Ectodermal cell (in vitro differentiated cells): ENCODE data around the gene HPF1.
A peak's percentile ranks its signal among the peaks of the same experiment; 100 is the strongest.
"Not testable (repeated sequence)": the region's sequence is repeated elsewhere in the genome, so short reads cannot be mapped to it uniquely, and the experiment has no call there.

ENCODE experiments used
- H3K27ac ChIP-seq: 2 replicates; pipeline ENCODE4 v1.7.0; 2013; ENCODE audit warnings: mild to moderate bottlenecking, low read depth, low read length; ENCODE audit not compliant: insufficient read depth, poor library complexity, severe bottlenecking
- H3K27me3 ChIP-seq: 2 replicates; pipeline ENCODE4 v1.7.0; 2013; ENCODE audit warnings: mild to moderate bottlenecking, low read length; ENCODE audit not compliant: insufficient read depth, control insufficient read depth, poor library complexity, severe bottlenecking
- H3K36me3 ChIP-seq: one replicate; pipeline ENCODE4 v1.7.0; 2013; ENCODE audit warnings: low read length; ENCODE audit not compliant: control insufficient read depth, insufficient read depth
- H3K4me1 ChIP-seq: one replicate; pipeline ENCODE4 v1.7.0; 2013; ENCODE audit warnings: low read length; ENCODE audit not compliant: control insufficient read depth, insufficient read depth
- H3K4me3 ChIP-seq: 2 replicates; pipeline ENCODE4 v1.7.0; 2013; ENCODE audit warnings: low read depth, low read length, control low read depth; ENCODE audit not compliant: insufficient read depth
- H3K9me3 ChIP-seq: 2 replicates; pipeline ENCODE4 v1.7.0; 2013; ENCODE audit warnings: mild to moderate bottlenecking, low read length, moderate library complexity; ENCODE audit not compliant: control insufficient read depth
- WGBS, 2 experiments: methylation state at CpG; one replicate each; pipeline ENCODE4 v1.1.7; 2013; ENCODE audit warnings: missing lambda C conversion rate in 2 of 2; 5-methylcytosine and 5-hydroxymethylcytosine counted together

Gene HPF1

DNA sequence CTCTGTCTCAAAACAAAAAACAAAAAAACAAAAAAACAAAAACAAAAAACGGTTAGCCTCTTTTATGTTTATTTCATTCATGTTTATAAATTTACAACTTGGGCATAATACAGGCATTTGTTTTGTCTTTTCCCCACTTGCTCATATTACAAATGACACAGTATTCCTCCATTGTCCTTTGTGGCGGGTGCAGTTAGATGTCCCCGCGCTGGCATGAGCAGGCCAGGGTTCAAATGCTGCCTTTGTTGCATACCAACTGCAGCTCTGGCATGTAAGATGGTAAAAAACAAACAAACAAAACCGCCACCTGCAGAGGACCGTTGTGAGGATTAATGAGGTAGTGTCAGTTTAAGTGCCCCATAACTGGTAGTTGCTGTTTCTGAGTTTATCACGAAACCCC, 16.1 kb upstream of the HPF1 start:
- Histone ChIP-seq H3K4me1 (no peaks in the 10 kb centered on the region), H3K27ac (no peak overlapping the region), H3K27me3 (no peaks in the 10 kb centered on the region), H3K9me3 (no peaks in the 10 kb centered on the region), H3K4me3 (no peak overlapping the region), H3K36me3 (no peaks in the 10 kb centered on the region)
- 87 to 94% methylated on average over 6 to 7 of the region's 7 CpGs for WGBS, 2 experiments

DNA sequence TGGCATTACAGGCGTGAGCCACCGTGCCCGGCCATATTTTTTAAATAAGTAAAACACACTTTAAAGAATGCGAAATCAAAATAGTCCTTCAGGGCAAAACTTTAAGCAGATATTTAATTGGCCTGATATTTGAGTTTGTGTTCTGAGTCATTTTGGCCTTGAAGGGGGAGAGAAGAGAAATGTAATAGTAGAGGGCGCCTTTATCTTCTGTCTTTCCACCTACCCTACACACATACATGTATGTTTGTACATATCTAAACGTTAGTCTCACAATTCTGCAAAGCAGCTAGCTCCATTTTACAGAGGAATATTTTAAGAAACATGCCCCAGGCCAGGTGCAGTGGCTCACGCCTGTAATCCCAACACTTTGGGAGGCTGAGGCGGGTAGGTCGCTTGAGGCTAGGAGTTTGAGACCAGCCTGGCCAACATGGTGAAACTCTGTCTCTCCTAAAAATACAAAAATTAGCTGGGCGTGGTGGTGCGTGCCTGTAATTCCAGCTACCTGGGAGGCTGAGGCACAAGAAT, 13.9 kb upstream of the HPF1 start:
- not testable (repeated sequence) for H3K4me1 ChIP-seq, H3K27me3 ChIP-seq, H3K27ac ChIP-seq, H3K4me3 ChIP-seq, H3K9me3 ChIP-seq, H3K36me3 ChIP-seq
- 90 to 92% methylated on average over 10 of the region's 11 CpGs for WGBS, 2 experiments

DNA sequence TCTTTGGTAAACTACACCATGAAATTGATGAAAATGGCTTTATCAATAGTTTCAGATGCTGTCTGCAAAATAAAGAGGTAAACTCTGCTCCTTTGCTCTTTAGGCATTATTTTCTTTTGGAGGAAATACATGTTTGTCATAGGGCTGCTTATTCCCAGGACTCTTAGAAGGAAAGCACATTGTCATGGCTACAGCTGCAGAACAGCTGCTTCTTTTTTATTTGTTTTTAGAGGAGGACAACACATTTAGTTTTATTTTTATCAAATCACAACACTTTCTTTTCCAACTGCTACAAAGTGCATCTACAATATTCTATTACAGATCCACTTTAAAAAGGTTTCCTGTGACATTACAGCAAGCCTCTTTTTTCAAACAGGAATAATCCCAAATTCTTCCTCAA, 12.7 kb upstream of the HPF1 start:
- Histone ChIP-seq H3K36me3 (no peaks in the 10 kb centered on the region), H3K9me3 (no peaks in the 10 kb centered on the region), H3K27me3 (no peaks in the 10 kb centered on the region), H3K4me3 (no peak overlapping the region), H3K4me1 (no peaks in the 10 kb centered on the region), H3K27ac (no peak overlapping the region)

DNA sequence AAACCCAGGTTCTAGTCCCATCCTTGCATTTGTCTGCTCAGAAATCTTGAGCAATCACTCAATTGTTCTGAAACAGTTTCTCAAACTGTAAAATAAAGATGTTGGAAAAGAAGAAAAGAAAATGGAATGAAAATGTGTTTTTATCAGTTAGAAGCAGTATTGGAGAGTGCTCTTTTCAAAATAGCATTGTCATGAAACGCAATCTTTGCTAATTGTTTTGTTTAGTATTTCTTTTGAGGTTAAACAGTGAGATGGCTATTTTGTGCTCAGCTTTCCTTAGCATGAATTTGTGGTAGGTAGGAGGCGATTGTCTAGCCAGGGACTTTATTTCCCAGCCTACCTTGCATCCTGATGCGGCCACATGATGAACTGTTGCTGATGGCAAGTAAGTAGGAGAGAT, 10.6 kb upstream of the HPF1 start:
- no peaks in the 10 kb centered on the region for H3K9me3 ChIP-seq
- 95 to 98% methylated on average over 3 of the region's 3 CpGs for WGBS, 2 experiments
- no peaks in the 10 kb centered on the region for H3K36me3 ChIP-seq
- H3K4me3 ChIP-seq, result no peak overlapping the region
- no peak overlapping the region for H3K27ac ChIP-seq
- no peaks in the 10 kb centered on the region for H3K4me1 ChIP-seq
- H3K27me3 ChIP-seq, result no peaks in the 10 kb centered on the region

DNA sequence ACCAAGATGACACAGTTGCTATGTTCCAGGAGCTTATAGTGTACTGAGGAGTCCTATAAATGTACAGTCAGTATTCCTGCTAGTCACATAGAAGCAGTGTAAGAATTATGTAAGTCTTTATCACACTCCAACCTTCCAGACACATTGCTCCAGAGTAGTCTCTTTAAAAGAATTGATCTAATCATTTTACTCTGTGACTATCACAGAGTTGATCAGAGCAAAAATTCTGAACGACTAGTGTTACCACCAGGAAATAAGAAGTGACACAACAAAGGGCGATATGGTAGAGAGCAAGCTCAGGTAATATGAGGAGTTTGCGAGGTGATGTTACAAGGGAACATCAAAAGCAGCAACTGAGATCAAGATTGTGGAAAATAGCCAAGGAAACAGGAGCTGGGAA, 9.0 kb upstream of the HPF1 start:
- Histone ChIP-seq H3K27ac (no peak overlapping the region), H3K27me3 (no peaks in the 10 kb centered on the region), H3K9me3 (no peaks in the 10 kb centered on the region), H3K36me3 (no peaks in the 10 kb centered on the region), H3K4me1 (no peaks in the 10 kb centered on the region), H3K4me3 (no peak overlapping the region)
- WGBS, 2 experiments, result 87 to 90% methylated on average over 3 of the region's 3 CpGs

DNA sequence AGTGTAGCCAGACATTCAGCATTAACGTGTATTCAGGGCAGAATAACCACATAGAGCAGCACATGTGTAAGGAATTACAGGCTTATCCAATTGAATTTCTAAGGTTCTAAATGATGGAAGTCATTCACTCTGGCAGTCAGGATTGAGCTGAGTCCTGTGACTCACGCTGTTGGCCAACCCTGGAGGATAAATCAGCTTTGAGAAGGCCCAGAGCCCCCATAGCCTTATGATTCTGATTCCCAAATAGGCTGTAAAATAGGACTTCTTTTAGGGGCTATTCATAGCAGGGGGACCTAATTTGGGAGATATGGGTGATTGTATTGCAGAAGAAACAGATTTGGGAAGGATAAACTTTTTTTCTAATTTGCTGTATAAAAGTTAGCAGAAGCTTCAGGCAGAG, 8.1 kb upstream of the HPF1 start:
- H3K4me1 ChIP-seq, result no peaks in the 10 kb centered on the region
- no peak overlapping the region for H3K4me3 ChIP-seq
- no peaks in the 10 kb centered on the region for H3K36me3 ChIP-seq
- no peak overlapping the region for H3K27ac ChIP-seq
- WGBS, 2 experiments, result 94 to 95% methylated on average over 2 of the region's 2 CpGs
- no peaks in the 10 kb centered on the region for H3K9me3 ChIP-seq
- H3K27me3 ChIP-seq, result no peaks in the 10 kb centered on the region

DNA sequence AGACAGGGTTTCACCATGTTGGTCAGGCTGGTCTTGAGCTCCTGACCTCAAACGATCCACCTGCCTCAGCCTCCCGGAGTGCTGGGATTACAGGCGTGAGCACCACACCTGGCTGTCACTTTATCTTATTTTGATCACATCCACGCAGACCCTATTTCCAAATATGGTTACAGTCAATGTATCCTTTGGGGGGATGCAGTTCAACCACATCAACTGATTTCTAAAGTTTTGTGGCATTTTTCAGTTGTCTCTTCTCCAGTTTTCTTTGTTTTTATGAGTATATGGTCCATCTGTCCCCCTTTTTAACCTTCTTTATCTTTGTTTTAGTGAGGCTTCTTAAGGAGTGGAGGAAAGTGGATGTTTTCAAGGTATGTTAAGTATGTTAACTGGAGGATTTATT, 4.1 kb upstream of the HPF1 start:
- H3K36me3 ChIP-seq, result no peaks in the 10 kb centered on the region
- no peak overlapping the region for H3K27ac ChIP-seq
- no peak overlapping the region for H3K4me3 ChIP-seq
- no peaks in the 10 kb centered on the region for H3K27me3 ChIP-seq
- WGBS, 2 experiments, result 76 to 79% methylated on average over 4 of the region's 4 CpGs
- no peaks in the 10 kb centered on the region for H3K4me1 ChIP-seq
- H3K9me3 ChIP-seq, result no peaks in the 10 kb centered on the region

DNA sequence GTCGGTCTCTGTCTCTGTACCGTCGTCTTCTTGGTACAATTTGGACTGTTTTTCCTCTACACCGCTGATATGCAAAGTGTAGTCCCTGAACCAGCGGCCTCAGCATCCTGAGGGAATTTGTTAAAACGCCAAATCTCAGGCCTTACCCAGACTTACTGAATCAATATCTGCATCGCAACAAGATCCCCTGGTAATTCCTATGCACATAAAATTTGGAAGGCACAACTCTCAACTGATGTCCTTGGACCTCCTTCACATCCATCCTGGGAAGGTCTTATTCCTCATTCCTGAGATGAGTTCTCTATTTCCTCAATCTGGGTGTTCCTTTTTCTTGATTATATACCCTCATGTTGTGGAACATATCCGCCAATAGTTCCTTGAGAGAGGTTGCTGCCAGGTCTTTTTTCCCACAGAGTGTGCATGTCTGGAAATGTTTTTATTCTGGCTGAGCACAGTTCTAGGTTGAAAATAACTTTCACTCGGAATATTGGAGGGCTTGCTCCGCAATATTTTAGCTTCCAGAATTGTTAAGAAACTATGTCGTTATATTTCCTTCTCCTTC, 738 bp upstream of the HPF1 start:
- no peak overlapping the region for H3K4me3 ChIP-seq
- no peaks in the 10 kb centered on the region for H3K4me1 ChIP-seq
- no peaks in the 10 kb centered on the region for H3K9me3 ChIP-seq
- H3K36me3 ChIP-seq, result peaks cover under 1% of the 10 kb centered on the region
- H3K27me3 ChIP-seq, result no peaks in the 10 kb centered on the region
- no peak overlapping the region for H3K27ac ChIP-seq
- WGBS, 2 experiments, result 89 to 90% methylated on average over 11 of the region's 11 CpGs

DNA sequence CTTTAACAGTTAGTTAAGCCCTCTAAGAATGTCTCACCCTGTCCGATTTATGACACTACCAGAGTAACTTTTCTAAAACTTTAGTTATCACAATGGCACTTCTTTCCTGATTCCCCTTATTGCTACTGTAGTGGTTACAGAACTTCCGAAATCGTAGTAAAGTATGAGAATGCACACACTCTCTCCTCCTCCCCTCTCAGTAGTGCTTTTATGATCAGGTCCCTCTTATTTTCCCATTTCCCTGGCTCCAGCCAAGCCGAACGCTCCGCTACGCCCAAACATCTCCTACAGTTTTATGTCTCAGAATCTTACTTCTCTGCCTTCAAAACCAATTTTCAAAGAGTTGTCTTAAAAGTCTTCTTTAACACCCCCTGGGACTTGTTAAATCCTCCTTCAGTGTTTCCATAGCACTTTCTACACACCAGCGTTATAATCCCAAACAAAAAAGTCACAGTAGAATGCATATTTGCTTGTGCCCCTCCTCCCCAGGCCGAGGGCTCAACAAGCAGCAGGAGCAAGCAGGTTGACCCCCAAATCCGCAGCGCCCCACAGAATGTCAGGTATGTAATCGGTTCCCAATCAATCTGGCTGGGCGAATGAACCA, 671 bp downstream of the HPF1 start:
- Histone ChIP-seq H3K9me3 (no peaks in the 10 kb centered on the region), H3K27ac (peak overlapping the region; percentile 91), H3K27me3 (no peaks in the 10 kb centered on the region), H3K4me3 (peak overlapping the region; percentile 58), H3K4me1 (no peaks in the 10 kb centered on the region), H3K36me3 (peaks cover 6% of the 10 kb centered on the region)
- WGBS, 2 experiments, result 11 to 14% methylated on average over 13 of the region's 13 CpGs

GRCh38 chr4:169745291-169745690, 12.5 kb downstream of the HPF1 start:
- 86 to 96% methylated on average over 1 of the region's 1 CpG for WGBS, 2 experiments
- no peak overlapping the region for H3K27ac ChIP-seq
- H3K4me3 ChIP-seq, result no peak overlapping the region
- peaks cover 4% of the 10 kb centered on the region for H3K36me3 ChIP-seq
- H3K9me3 ChIP-seq, result no peaks in the 10 kb centered on the region
- no peaks in the 10 kb centered on the region for H3K27me3 ChIP-seq
- H3K4me1 ChIP-seq, result no peaks in the 10 kb centered on the region
